ENCODE measurements around the gene TGFBR3.

- TF ChIP-seq REST (IDR thresholded peaks at IDR 0.05; ENCODE audit: insufficient read depth in 1 of 2, low read depth in 2 of 2, low read length in 2 of 2) (no peak), TAF1 (IDR thresholded peaks at IDR 0.05; ENCODE audit: borderline replicate concordance, insufficient read depth, low read length) (no peak), POLR2AphosphoS5 (IDR thresholded peaks at IDR 0.05; ENCODE audit: low read depth, low read length) (no peak), SIN3A (IDR thresholded peaks at IDR 0.05; ENCODE audit: borderline replicate concordance, insufficient read depth, low read length) (no peak)
Measured at GRCh38 chr1:91846007-91846638, 39.8 kb downstream of the TGFBR3 start.
